H1 (cell line): ENCODE results near the gene GPLD1. TPM values are rescaled to one million over a fixed set of nuclear protein-coding genes. Genes with fewer than 3 reads are reported as not detected.

Experiments used
- CTCF ChIA-PET: fragments of 300-600 bp; sonication (Branson Sonifier 250); formaldehyde crosslinking; loops from one replicate; lab custom pipeline; 2021; ENCODE audit not compliant: partially characterized antibody; lab: Charles Lee
- POLR2A ChIA-PET: fragments of 300-600 bp; sonication (Branson Sonifier 250); formaldehyde crosslinking; loops from one replicate; lab custom pipeline; 2021; ENCODE audit warnings: inconsistent platforms; ENCODE audit not compliant: partially characterized antibody; lab: Charles Lee
- DNase-seq, 2 experiments: peaks; one replicate each; pipeline versions ENCODE4 v3.0.0 to v3.0.0-alpha.2; 2010 to 2022; ENCODE audit warnings: low spot score in 2 of 2, low read depth in 1 of 2, mixed read lengths in 1 of 2
- FAIRE-seq: peaks from 2 replicates; lab custom pipeline; 2011; peaks lifted over from hg19 to GRCh38; lab: Jason Lieb, UNC
- H2AFZ ChIP-seq: 2 replicates; pipeline ENCODE4 v1.8.1; 2012; ENCODE audit warnings: low read length, inconsistent platforms
- H2AK5ac ChIP-seq: 2 replicates; pipeline ENCODE4 v1.6.1; 2013; ENCODE audit warnings: low read depth, low read length
- H2BK120ac ChIP-seq: replicated peaks from 2 replicates; pipeline ENCODE3; 2013; ENCODE audit warnings: low read depth, low read length, inconsistent platforms
- H2BK12ac ChIP-seq: 2 replicates; pipeline ENCODE4 v1.6.1; 2013; ENCODE audit warnings: low read depth, low read length
- H2BK15ac ChIP-seq: 2 replicates; pipeline ENCODE4 v1.6.1; 2013; ENCODE audit warnings: low read length
- H2BK20ac ChIP-seq: 2 replicates; pipeline ENCODE4 v1.6.1; 2013; ENCODE audit warnings: low read length
- H2BK5ac ChIP-seq: 2 replicates; pipeline ENCODE4 v1.6.1; 2013; ENCODE audit warnings: low read depth, low read length
- H3K14ac ChIP-seq: 2 replicates; pipeline ENCODE4 v1.6.1; 2013; ENCODE audit warnings: inconsistent platforms; ENCODE audit not compliant: insufficient read length
- H3K18ac ChIP-seq: 2 replicates; pipeline ENCODE4 v1.6.1; 2013; ENCODE audit warnings: low read length; ENCODE audit errors: extremely low read depth
- H3K23ac ChIP-seq: 2 replicates; pipeline ENCODE4 v1.6.1; 2013; ENCODE audit warnings: inconsistent platforms; ENCODE audit not compliant: insufficient read length
- H3K23me2 ChIP-seq: 2 replicates; pipeline ENCODE4 v1.6.1; 2013; ENCODE audit warnings: low read depth, low read length
- H3K27ac ChIP-seq: 2 replicates; pipeline ENCODE4 v1.6.1; 2011; ENCODE audit warnings: low read depth, low read length, inconsistent platforms
- H3K27me3 ChIP-seq, 4 experiments: replicated peaks in 1 of 4; 1 replicate in 1 of 4; 2 replicates in 3 of 4; pipeline versions ENCODE4 v1.6.1 to v1.8.1; 2011 to 2013; ENCODE audit warnings: low read length in 3 of 4, mild to moderate bottlenecking in 3 of 4, inconsistent platforms in 2 of 4, mixed read lengths in 2 of 4, moderate library complexity in 1 of 4; ENCODE audit not compliant: control insufficient read depth in 3 of 4, insufficient read depth in 3 of 4; ENCODE audit errors: extremely low read depth in 1 of 4
- H3K36me3 ChIP-seq, 4 experiments: 2 replicates each; pipeline versions ENCODE4 v1.6.1 to v1.8.1; 2011 to 2013; ENCODE audit warnings: mild to moderate bottlenecking in 4 of 4, low read length in 3 of 4, moderate library complexity in 2 of 4, control low read depth in 1 of 4, inconsistent platforms in 1 of 4; ENCODE audit not compliant: insufficient read depth in 4 of 4, control insufficient read depth in 2 of 4
- H3K4ac ChIP-seq: replicated peaks from 2 replicates; pipeline ENCODE3; 2013; ENCODE audit warnings: low read length, low read depth, mixed read lengths, inconsistent platforms; ENCODE audit not compliant: insufficient read length
- H3K4me1 ChIP-seq, 4 experiments: replicated peaks in 1 of 4; 1 replicate in 1 of 4; 2 replicates in 3 of 4; pipeline versions ENCODE4 v1.6.1 to v1.8.1; 2011 to 2013; ENCODE audit warnings: low read length in 3 of 4, inconsistent platforms in 2 of 4, mixed read lengths in 1 of 4; ENCODE audit not compliant: insufficient read depth in 4 of 4, control insufficient read depth in 3 of 4
- H3K4me2 ChIP-seq, 2 experiments: 2 replicates each; pipeline versions ENCODE4 v1.6.1 to v1.8.1; 2011 to 2013; ENCODE audit warnings: low read depth in 2 of 2, low read length in 2 of 2, control low read depth in 1 of 2, inconsistent platforms in 1 of 2, mild to moderate bottlenecking in 1 of 2; ENCODE audit not compliant: insufficient read depth in 1 of 2
- H3K4me3 ChIP-seq, 4 experiments: fragments of 200-600, 300-600 bp in 1 of 4; sonication (generic), shearing (Covaris generic), sonication (Bioruptor Twin) in 1 of 4; 2 replicates each; pipeline versions ENCODE4 v1.5.1 to v1.8.1; 2011 to 2016; ENCODE audit warnings: low read length in 4 of 4, low read depth in 3 of 4, control low read depth in 2 of 4, inconsistent platforms in 2 of 4, mild to moderate bottlenecking in 2 of 4, mixed read lengths in 1 of 4, moderate library complexity in 1 of 4; ENCODE audit not compliant: insufficient read depth in 2 of 4; ENCODE audit errors: extremely low read depth in 1 of 4
- H3K56ac ChIP-seq: replicated peaks from 2 replicates; pipeline ENCODE3; 2013; ENCODE audit warnings: low read depth, mild to moderate bottlenecking, mixed read lengths, low read length, inconsistent platforms; ENCODE audit not compliant: insufficient read length
- H3K79me1 ChIP-seq: 2 replicates; pipeline ENCODE4 v1.6.1; 2013; ENCODE audit warnings: low read depth, low read length, control low read depth
- H3K79me2 ChIP-seq, 2 experiments: 2 replicates each; pipeline versions ENCODE4 v1.6.1 to v1.8.1; 2012 to 2013; ENCODE audit warnings: low read length in 2 of 2, mild to moderate bottlenecking in 2 of 2, inconsistent platforms in 1 of 2; ENCODE audit not compliant: insufficient read depth in 2 of 2, control insufficient read depth in 1 of 2
- H3K9ac ChIP-seq, 4 experiments: replicated peaks in 1 of 4; 1 replicate in 1 of 4; 2 replicates in 3 of 4; pipeline versions ENCODE4 v1.6.1 to v1.8.1; 2011 to 2013; ENCODE audit warnings: low read depth in 3 of 4, low read length in 3 of 4, control low read depth in 2 of 4, mild to moderate bottlenecking in 2 of 4, moderate library complexity in 2 of 4, inconsistent platforms in 1 of 4; ENCODE audit errors: extremely low read depth in 1 of 4
- H3K9me3 ChIP-seq, 2 experiments: 2 replicates each; pipeline versions ENCODE4 v1.6.1 to v1.8.1; 2012 to 2013; ENCODE audit warnings: mild to moderate bottlenecking in 2 of 2, moderate library complexity in 2 of 2, control low read depth in 1 of 2, inconsistent platforms in 1 of 2, low read depth in 1 of 2, low read length in 1 of 2, mixed read lengths in 1 of 2; ENCODE audit not compliant: insufficient read depth in 2 of 2
- H4K20me1 ChIP-seq, 2 experiments: replicated peaks in 1 of 2; 2 replicates each; pipeline versions ENCODE3 to v1.8.1; 2011 to 2013; ENCODE audit warnings: inconsistent platforms in 2 of 2, low read length in 2 of 2, mild to moderate bottlenecking in 1 of 2; ENCODE audit not compliant: insufficient read depth in 2 of 2, control insufficient read depth in 1 of 2
- H4K5ac ChIP-seq: 2 replicates; pipeline ENCODE4 v1.6.1; 2013; ENCODE audit warnings: low read length, low read depth, mixed read lengths, inconsistent platforms; ENCODE audit not compliant: insufficient read length
- H4K8ac ChIP-seq: 2 replicates; pipeline ENCODE4 v1.8.0; 2013; ENCODE audit warnings: mild to moderate bottlenecking, moderate library complexity, low read length, inconsistent platforms; ENCODE audit not compliant: insufficient read depth; ENCODE audit errors: extremely low read depth
- H4K91ac ChIP-seq: replicated peaks from 2 replicates; pipeline ENCODE3; 2013; ENCODE audit warnings: low read length, mixed read lengths, inconsistent platforms; ENCODE audit not compliant: insufficient read length
- KDM4A ChIP-seq: IDR thresholded peaks from one replicate; pipeline ENCODE4 v1.7.1; 2012; ENCODE audit warnings: low read depth, mild to moderate bottlenecking, moderate library complexity, low read length, inconsistent platforms; ENCODE audit not compliant: severe bottlenecking
- PHF8 ChIP-seq: fragments of 200-600 bp; sonication (generic); conservative IDR thresholded peaks from 2 replicates; pipeline ENCODE4 v1.7.1; 2012; ENCODE audit warnings: low read depth, mild to moderate bottlenecking, inconsistent platforms, low read length, moderate library complexity
- POLR2AphosphoS5 ChIP-seq: IDR thresholded peaks from 2 replicates; pipeline ENCODE4 v1.6.1; 2011; ENCODE audit warnings: low read depth, low read length
- RXRA ChIP-seq: IDR thresholded peaks from 2 replicates; pipeline ENCODE4 v1.6.1; 2011; ENCODE audit warnings: low read depth, mild to moderate bottlenecking, low read length, moderate library complexity; ENCODE audit not compliant: insufficient read depth
- SIRT6 ChIP-seq: IDR thresholded peaks from one replicate; pipeline ENCODE4 v1.7.1; 2012; ENCODE audit warnings: low read length, inconsistent platforms
- YY1 ChIP-seq: IDR thresholded peaks from 2 replicates; pipeline ENCODE4 v1.6.1; 2011; ENCODE audit warnings: low read depth, mild to moderate bottlenecking, low read length
- WGBS, 2 experiments: shearing (Covaris generic) in 1 of 2; methylation state at CpG; one replicate each; pipeline versions ENCODE4 v1.1.6 to v1.1.7; 2013 to 2015; ENCODE audit warnings: low lambda C conversion rate in 2 of 2, mixed read lengths in 2 of 2, inconsistent platforms in 1 of 2, low coverage in 1 of 2, missing lambda C conversion rate in 1 of 2; ENCODE audit not compliant: insufficient replicate concordance in 2 of 2, insufficient coverage in 1 of 2, insufficient read length in 1 of 2; ENCODE audit errors: extremely low coverage in 1 of 2, missing lambda C conversion rate in 1 of 2; 5-methylcytosine and 5-hydroxymethylcytosine counted together
- polyA plus RNA-seq, 7 experiments: library from polyadenylated mRNA; depleted of rRNA in 3 of 7; stranded (reverse) in 5 of 7; unstranded in 2 of 7; fragments of >200 nt in 5 of 7; fragments of 200-250 nt in 2 of 7; gene quantifications; 1 replicate in 5 of 7; 2 replicates in 1 of 7; 4 replicates in 1 of 7; pipeline versions ENCODE4 v1.2.1 to v1.2.3, GENCODE V29; 2011 to 2013; ENCODE audit warnings: missing spikeins in 2 of 7, mixed read lengths in 2 of 7
- total RNA-seq: library from RNA; stranded (reverse); fragmentation: NEBNext Ultra II Directional; extraction: Animal tissue kit (Norgen Biotek cat#: 25700); gene quantifications from 2 replicates; pipeline ENCODE4 v1.2.1, GENCODE V29; 2021
- TF ChIP-seq, protein P1 (sequence below): IDR thresholded peaks from 2 replicates; pipeline ENCODE4 v1.6.1; 2012; ENCODE audit warnings: low read length, inconsistent platforms

Gene GPLD1
- total and polyA plus RNA-seq, 2 of the 8 experiments (the other 6 are each of a cell fraction or from before 2014, with no cell fraction given), result 3.7 to 5.3 TPM

DNA sequence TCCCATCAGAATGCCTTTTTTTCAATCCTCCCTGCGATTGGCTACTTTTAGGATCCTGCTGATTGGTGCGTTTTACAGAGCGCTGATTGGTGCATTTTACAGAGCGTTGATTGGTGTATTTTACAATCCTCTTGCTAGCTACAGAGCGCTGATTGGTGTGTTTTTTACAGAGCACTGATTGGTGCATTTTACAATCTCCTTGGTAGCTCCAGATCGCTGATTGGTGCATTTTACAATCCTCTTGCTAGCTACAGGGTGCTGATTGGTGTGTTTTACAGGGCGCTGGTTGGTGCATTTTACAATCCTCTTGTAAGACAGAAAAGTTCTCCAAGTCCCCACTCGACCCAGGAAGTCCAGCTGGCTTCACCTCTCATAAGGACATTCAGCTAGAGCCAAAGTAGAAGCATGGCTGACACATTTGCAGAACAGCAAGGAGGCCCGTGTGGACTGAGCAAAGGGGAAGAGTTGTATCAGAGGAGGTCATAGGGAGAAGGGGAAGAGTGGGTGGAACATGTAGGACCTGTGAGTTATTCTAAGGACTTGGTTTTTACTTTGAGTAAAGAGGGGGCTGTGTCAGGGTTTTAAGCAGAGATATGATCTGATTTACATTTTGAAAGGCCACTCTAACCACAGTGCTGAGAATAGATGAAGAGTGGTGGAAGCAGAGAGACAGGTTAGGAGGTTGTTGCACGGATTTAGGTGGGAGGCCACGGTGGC, 8.0 kb upstream of the GPLD1 start:
- no peak overlapping the region for H2BK15ac ChIP-seq
- H3K18ac ChIP-seq, result no peak overlapping the region
- H2AFZ ChIP-seq, result no peak overlapping the region
- H4K91ac ChIP-seq, result no peak overlapping the region
- H3K23ac ChIP-seq, result no peak overlapping the region
- H3K79me2 ChIP-seq, result no peaks in the 10 kb centered on the region
- no peak overlapping the region for H3K4me2 ChIP-seq
- no peak overlapping the region for H2BK120ac ChIP-seq
- peaks cover 0 to 7% (median 3%) of the 10 kb centered on the region in 4 experiments; a peak in 4 of 7 replicates for H3K4me1 ChIP-seq
- no peak for DNase-seq
- H4K8ac ChIP-seq, result no peak overlapping the region
- no peak overlapping the region for H3K56ac ChIP-seq
- no peak for FAIRE-seq
- no peak overlapping the region for H2BK5ac ChIP-seq
- TF ChIP-seq RXRA, result no peak
- no peak for TF ChIP-seq YY1
- TF ChIP-seq, protein P1, sequence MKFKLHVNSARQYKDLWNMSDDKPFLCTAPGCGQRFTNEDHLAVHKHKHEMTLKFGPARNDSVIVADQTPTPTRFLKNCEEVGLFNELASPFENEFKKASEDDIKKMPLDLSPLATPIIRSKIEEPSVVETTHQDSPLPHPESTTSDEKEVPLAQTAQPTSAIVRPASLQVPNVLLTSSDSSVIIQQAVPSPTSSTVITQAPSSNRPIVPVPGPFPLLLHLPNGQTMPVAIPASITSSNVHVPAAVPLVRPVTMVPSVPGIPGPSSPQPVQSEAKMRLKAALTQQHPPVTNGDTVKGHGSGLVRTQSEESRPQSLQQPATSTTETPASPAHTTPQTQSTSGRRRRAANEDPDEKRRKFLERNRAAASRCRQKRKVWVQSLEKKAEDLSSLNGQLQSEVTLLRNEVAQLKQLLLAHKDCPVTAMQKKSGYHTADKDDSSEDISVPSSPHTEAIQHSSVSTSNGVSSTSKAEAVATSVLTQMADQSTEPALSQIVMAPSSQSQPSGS, result no peak
- no peak for TF ChIP-seq POLR2AphosphoS5
- TF ChIP-seq SIRT6, result no peak
- no peak for TF ChIP-seq KDM4A
- TF ChIP-seq PHF8, result no peak
- no peak overlapping the region for H3K14ac ChIP-seq
- 0 out of 4 replicates have a peak, but pooled peaks cover 0 to 2% of the 10 kb centered on the region in 2 experiments for H3K9me3 ChIP-seq
- H3K9ac ChIP-seq, result no peak overlapping the region
- no peaks in the 10 kb centered on the region for H3K36me3 ChIP-seq
- CTCF ChIA-PET, result interaction anchor here (0.9 to 8.4 kb wide), 5 partner anchors 9 to 108 kb away, joined by 3 to 67 read pairs (median 4); no protein-coding TSS in a partner anchor
- H2BK12ac ChIP-seq, result no peak overlapping the region
- no peak overlapping the region for H3K4me3 ChIP-seq
- POLR2A ChIA-PET, result interaction anchor here (1.2 kb wide), 1 partner anchor 168 kb away, joined by 3 read pairs; no protein-coding TSS in a partner anchor
- no peak overlapping the region for H3K4ac ChIP-seq
- H3K79me1 ChIP-seq, result no peaks in the 10 kb centered on the region
- no peaks in the 10 kb centered on the region for H4K20me1 ChIP-seq
- no peak overlapping the region for H2AK5ac ChIP-seq
- 96% methylated on average over 11 of the region's 11 CpGs; no CpG with 5 or more reads in 1 of the 2 experiments for WGBS, 2 experiments
- no peak overlapping the region for H4K5ac ChIP-seq
- peaks cover 0 to 24% (median 8%) of the 10 kb centered on the region in 4 experiments; a peak in 6 of 7 replicates for H3K27me3 ChIP-seq
- H2BK20ac ChIP-seq, result no peak overlapping the region
- peaks cover 7% of the 10 kb centered on the region; the same call in 1 of the 2 replicates for H3K23me2 ChIP-seq
- no peak overlapping the region for H3K27ac ChIP-seq
